Immature natural killer cell (primary cell): Measurements from ENCODE around the gene BACH2. TPM values are rescaled to one million over a fixed set of nuclear protein-coding genes. Genes with fewer than 3 reads are reported as not detected.
A peak's percentile ranks its signal among the peaks of the same experiment; 100 is the strongest.
"Not testable (repeated sequence)": the region's sequence is repeated elsewhere in the genome, so short reads cannot be mapped to it uniquely, and the experiment has no call there.

Experiments used
- DNase-seq, 3 donors: peaks; one replicate each; pipeline ENCODE4 v3.0.0; 2022; ENCODE audit warnings: mixed read lengths in 1 of 3
- H3K27ac Mint-ChIP-seq, 6 donors: one replicate each; pipeline ENCODE4 v1.8.0; 2020; ENCODE audit warnings: mixed read lengths in 6 of 6, mild to moderate bottlenecking in 5 of 6, inconsistent platforms in 4 of 6, moderate library complexity in 3 of 6
- H3K27me3 Mint-ChIP-seq, 3 donors: one replicate each; pipeline ENCODE4 v1.8.0; 2020 to 2021; ENCODE audit warnings: low read depth in 3 of 3, mild to moderate bottlenecking in 3 of 3, mixed read lengths in 3 of 3, moderate library complexity in 3 of 3, inconsistent platforms in 1 of 3
- H3K36me3 Mint-ChIP-seq, 3 donors: one replicate each; pipeline ENCODE4 v1.8.0; 2020; ENCODE audit warnings: mixed read lengths in 3 of 3, inconsistent platforms in 2 of 3, mild to moderate bottlenecking in 2 of 3
- H3K4me1 Mint-ChIP-seq, 2 donors: one replicate each; pipeline ENCODE4 v1.8.0; 2020; ENCODE audit warnings: inconsistent platforms in 2 of 2, mild to moderate bottlenecking in 2 of 2, mixed read lengths in 2 of 2, moderate library complexity in 1 of 2
- H3K4me3 Mint-ChIP-seq, 5 donors: one replicate each; pipeline ENCODE4 v1.8.0; 2020; ENCODE audit warnings: mild to moderate bottlenecking in 5 of 5, mixed read lengths in 5 of 5, inconsistent platforms in 3 of 5, moderate library complexity in 3 of 5
- H3K9me3 Mint-ChIP-seq, 6 donors: one replicate each; pipeline ENCODE4 v1.8.0; 2020; ENCODE audit warnings: mild to moderate bottlenecking in 6 of 6, mixed read lengths in 6 of 6, inconsistent platforms in 4 of 6, moderate library complexity in 3 of 6
- polyA plus RNA-seq, 3 donors: library from polyadenylated mRNA; unstranded; fragments of 300-500 nt; fragmentation: Illumina TruSeq; gene quantifications; one replicate each; pipeline ENCODE4 v1.2.3, GENCODE V29; 2021

The BACH2 gene
- polyA plus RNA-seq, 3 donors from 2014 or later = 2.3 to 8.1 (median 8.0) TPM

DNA sequence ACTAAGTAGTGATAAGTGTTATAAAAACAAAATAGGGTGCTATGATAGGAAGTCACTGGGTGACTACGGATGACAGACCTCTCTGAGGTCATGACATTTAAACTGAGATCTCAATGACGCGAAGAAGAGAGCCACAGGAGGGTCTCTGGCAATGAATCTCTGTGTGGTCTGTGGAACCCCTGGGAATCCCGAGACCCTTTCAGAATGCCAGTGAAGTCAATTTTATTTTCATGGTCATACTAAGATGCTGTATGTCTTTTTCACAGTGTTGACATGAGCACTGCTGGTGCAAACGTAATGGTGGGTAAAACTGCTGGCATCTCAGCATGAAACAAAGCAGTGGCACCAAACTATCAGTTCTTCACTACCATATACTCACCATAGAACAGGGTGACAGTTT, 247.3 kb downstream of the BACH2 start:
- no peak for DNase-seq
- Mint-ChIP-seq H3K27me3 (peaks cover 0 to 2% (median 0%) of the 10 kb centered on the region in 3 donors), H3K4me3 (no peak overlapping the region), H3K9me3 (peaks cover 0 to 2% (median 0%) of the 10 kb centered on the region in 6 donors), H3K4me1 (peaks cover 1 to 19% of the 10 kb centered on the region in 2 donors), H3K27ac (peak overlapping the region in 3 of 6 donors; percentile 14 to 57 (median 47)), H3K36me3 (no peaks in the 10 kb centered on the region)

- Mint-ChIP-seq H3K27ac (peak overlapping the region in 1 of 6 donors; percentile 14), H3K4me1 (peaks cover 0 to 19% of the 10 kb centered on the region in 2 donors), H3K9me3 (peaks cover 0 to 2% (median 0%) of the 10 kb centered on the region in 6 donors), H3K36me3 (no peaks in the 10 kb centered on the region), H3K27me3 (peaks cover 0 to 2% (median 0%) of the 10 kb centered on the region in 3 donors), H3K4me3 (no peak overlapping the region)
- DNase-seq = no peak
Observed at GRCh38 chr6:90048206-90048967, 248.3 kb downstream of the BACH2 start.

DNA sequence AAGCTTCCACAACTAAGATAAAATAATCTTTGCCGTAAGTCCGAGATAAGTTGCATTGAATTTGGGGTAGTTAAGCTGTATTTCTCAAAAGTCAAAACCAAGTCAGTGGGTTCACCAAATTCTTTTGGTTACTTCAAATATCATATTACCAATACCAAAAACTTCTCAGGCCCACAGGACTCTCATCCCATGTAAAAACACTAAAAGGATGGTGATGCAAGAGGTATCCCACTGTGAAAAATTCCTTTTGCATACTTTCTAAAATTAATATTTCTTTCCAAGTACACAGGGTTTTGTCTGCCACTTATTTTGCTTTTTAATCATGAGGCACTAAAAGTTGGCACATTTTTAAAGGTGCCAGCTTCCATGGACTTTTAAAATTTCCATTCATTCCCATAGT, 251.1 kb downstream of the BACH2 start:
- no peak for DNase-seq
- Mint-ChIP-seq H3K27ac (peak overlapping the region in 1 of 6 donors; percentile 12), H3K9me3 (peaks cover 0 to 2% (median 0%) of the 10 kb centered on the region in 6 donors), H3K27me3 (peaks cover 0 to 2% (median 0%) of the 10 kb centered on the region in 3 donors), H3K36me3 (no peaks in the 10 kb centered on the region), H3K4me3 (no peak overlapping the region), H3K4me1 (peaks cover 0 to 12% of the 10 kb centered on the region in 2 donors)

GRCh38 chr6:90044833-90045381, 251.7 kb downstream of the BACH2 start:
- peaks cover 0 to 2% (median 0%) of the 10 kb centered on the region in 6 donors for H3K9me3 Mint-ChIP-seq
- no peak overlapping the region for H3K4me3 Mint-ChIP-seq
- peaks cover 0 to 12% of the 10 kb centered on the region in 2 donors for H3K4me1 Mint-ChIP-seq
- no peaks in the 10 kb centered on the region for H3K36me3 Mint-ChIP-seq
- no peak for DNase-seq
- peaks cover 0 to 2% (median 0%) of the 10 kb centered on the region in 3 donors for H3K27me3 Mint-ChIP-seq
- H3K27ac Mint-ChIP-seq = no peak overlapping the region

DNA sequence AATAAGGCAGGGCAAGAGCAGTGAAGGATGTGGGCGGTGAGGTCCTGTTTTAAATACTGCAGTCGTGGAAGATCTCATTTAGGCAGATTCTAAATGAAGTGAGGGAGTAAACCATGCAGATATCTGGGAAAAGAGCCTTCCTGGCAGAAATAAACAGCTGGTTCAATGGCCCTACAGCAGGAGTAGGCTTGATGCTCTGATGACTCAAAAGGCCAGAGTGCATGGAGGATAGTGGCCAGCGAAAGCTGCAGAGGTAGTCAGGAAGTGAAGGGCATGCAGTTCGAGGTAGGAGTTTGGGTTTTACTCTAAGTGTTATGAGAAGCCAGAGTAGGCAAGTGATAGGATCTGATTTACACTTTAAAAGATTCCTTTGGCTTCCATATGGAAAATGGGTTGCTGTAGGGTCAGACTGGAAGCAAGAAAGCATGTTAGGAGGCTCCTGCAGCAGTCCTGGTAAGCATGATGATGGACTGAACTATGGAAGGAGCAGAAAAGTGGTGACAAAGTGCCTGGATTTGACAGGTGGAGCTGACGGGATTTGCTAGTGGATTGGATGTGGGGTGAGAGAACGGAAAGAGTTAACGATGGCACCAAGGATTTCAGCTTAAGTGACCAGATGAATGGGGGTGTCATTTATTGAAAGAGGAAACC, 252.3 kb downstream of the BACH2 start:
- Mint-ChIP-seq H3K36me3 (no peaks in the 10 kb centered on the region), H3K9me3 (peaks cover 0 to 2% (median 0%) of the 10 kb centered on the region in 6 donors), H3K4me3 (no peak overlapping the region), H3K4me1 (peaks cover 0 to 10% of the 10 kb centered on the region in 2 donors), H3K27ac (no peak overlapping the region), H3K27me3 (peaks cover 0 to 2% (median 0%) of the 10 kb centered on the region in 3 donors)
- DNase-seq = no peak

- H3K4me3 Mint-ChIP-seq = no peak overlapping the region
- DNase-seq = no peak
- H3K4me1 Mint-ChIP-seq = peaks cover 0 to 11% of the 10 kb centered on the region in 2 donors
- peaks cover 0 to 2% (median 0%) of the 10 kb centered on the region in 3 donors for H3K27me3 Mint-ChIP-seq
- H3K27ac Mint-ChIP-seq = no peak overlapping the region
- peaks cover 0 to 2% (median 0%) of the 10 kb centered on the region in 6 donors for H3K9me3 Mint-ChIP-seq
- peaks cover 0 to 10% (median 4%) of the 10 kb centered on the region in 3 donors for H3K36me3 Mint-ChIP-seq
Observed at GRCh38 chr6:90040931-90041330, 255.7 kb downstream of the BACH2 start.

DNA sequence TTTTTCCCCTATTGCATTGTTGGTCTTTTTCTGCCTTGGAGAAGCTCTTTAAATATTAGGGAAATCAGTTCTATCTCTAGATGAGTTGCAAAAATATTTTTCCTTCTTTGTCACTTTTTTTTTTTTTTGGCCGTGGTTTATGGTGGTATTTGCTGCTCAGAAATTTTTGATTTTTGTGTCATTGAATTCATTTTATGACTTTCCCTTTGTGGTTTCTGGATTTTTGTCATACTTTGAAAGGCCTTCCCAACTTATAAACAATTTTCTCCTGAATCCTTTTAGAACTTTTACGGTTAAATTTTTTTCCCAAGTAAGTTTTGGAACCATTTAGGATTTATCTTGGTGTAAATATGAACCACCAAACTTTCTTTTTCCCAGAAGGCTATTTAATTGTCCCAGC, 256.7 kb downstream of the BACH2 start:
- no peak for DNase-seq
- Mint-ChIP-seq H3K9me3 (peaks cover 0 to 2% (median 0%) of the 10 kb centered on the region in 6 donors), H3K36me3 (peaks cover 0 to 10% (median 4%) of the 10 kb centered on the region in 3 donors), H3K4me1 (peaks cover 3 to 21% of the 10 kb centered on the region in 2 donors), H3K27me3 (peaks cover 0 to 2% (median 0%) of the 10 kb centered on the region in 3 donors), H3K4me3 (no peak overlapping the region), H3K27ac (no peak overlapping the region)

DNA sequence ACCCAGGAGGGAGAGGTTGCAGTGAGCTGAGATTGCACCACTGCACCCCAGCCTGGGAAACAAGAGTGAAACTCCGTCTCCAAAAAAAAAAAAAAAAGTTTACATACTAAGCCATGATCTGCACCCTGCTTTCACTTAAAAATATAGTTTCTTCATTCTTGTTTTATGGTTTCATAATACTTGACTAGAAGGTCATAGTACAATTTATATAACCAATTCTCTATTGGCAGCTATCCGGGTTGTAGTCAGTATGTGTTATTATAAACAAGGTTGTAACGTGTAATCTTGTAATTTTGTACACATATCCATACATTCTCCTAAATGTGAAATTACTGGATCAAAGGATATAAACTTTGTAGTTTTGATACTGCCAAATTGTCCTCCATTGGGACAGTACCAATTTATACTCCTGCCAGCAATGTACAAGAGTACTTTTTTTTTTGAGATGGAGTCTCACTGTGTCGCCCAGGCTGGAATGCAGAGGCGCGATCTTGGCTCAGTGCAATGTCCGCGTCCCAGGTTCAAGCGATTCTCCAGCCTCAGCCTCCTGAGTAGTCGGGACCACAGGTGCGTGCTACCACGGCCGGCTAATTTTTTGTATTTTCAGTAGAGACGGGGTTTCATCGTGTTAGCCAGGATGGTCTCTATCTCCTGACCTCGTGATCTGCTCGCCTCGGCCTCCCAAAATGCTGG, 257.5 kb downstream of the BACH2 start:
- Mint-ChIP-seq H3K36me3 (peaks cover 0 to 10% (median 4%) of the 10 kb centered on the region in 3 donors), H3K9me3 (peaks cover 0 to 2% (median 0%) of the 10 kb centered on the region in 6 donors), H3K4me3 (no peak overlapping the region), H3K27ac (no peak overlapping the region), H3K4me1 (peaks cover 4 to 27% of the 10 kb centered on the region in 2 donors), H3K27me3 (peaks cover 0 to 2% (median 0%) of the 10 kb centered on the region in 3 donors)
- no peak for DNase-seq

DNA sequence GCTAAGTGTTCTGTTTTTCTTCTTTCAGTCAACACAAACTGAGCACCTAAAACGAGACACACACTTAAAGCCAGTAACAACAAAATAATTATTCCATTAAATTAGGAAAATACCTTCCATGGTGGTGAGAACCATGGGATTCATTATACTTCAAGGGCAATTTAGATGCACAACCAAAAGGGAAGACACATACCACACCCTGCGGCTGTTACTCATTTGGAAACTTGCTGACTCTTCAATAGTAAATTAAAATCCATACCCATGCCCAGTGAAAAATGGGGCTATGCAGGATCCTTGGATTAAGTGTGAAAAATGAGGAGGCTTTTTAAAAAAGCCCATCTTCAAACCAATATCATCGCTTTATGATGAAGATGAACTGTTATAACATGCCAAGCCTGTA, 259.7 kb downstream of the BACH2 start:
- Mint-ChIP-seq H3K9me3 (peaks cover 0 to 5% (median 0%) of the 10 kb centered on the region in 6 donors), H3K4me3 (no peak overlapping the region), H3K27me3 (peaks cover 0 to 2% (median 2%) of the 10 kb centered on the region in 3 donors), H3K27ac (peak overlapping the region in 2 of 6 donors; percentile 5 to 25), H3K36me3 (peaks cover 0 to 10% (median 4%) of the 10 kb centered on the region in 3 donors), H3K4me1 (peaks cover 7 to 36% of the 10 kb centered on the region in 2 donors)
- no peak for DNase-seq

GRCh38 chr6:90035047-90035723, 261.5 kb downstream of the BACH2 start:
- Mint-ChIP-seq H3K9me3 (peaks cover 0 to 5% (median 0%) of the 10 kb centered on the region in 6 donors), H3K4me3 (no peak overlapping the region), H3K27ac (peak overlapping the region in 3 of 6 donors; percentile 11 to 66 (median 38)), H3K36me3 (peaks cover 0 to 10% (median 4%) of the 10 kb centered on the region in 3 donors), H3K27me3 (peaks cover 0 to 2% (median 2%) of the 10 kb centered on the region in 3 donors), H3K4me1 (peaks cover 8 to 39% of the 10 kb centered on the region in 2 donors)
- no peak for DNase-seq

GRCh38 chr6:90033746-90034271, 262.8 kb downstream of the BACH2 start:
- DNase-seq = no peak
- Mint-ChIP-seq H3K27me3 (peaks cover 0 to 2% (median 2%) of the 10 kb centered on the region in 3 donors), H3K4me3 (no peak overlapping the region), H3K36me3 (peaks cover 0 to 7% (median 1%) of the 10 kb centered on the region in 3 donors), H3K27ac (no peak overlapping the region), H3K9me3 (peaks cover 0 to 5% (median 0%) of the 10 kb centered on the region in 6 donors), H3K4me1 (peaks cover 22 to 52% of the 10 kb centered on the region in 2 donors)

DNA sequence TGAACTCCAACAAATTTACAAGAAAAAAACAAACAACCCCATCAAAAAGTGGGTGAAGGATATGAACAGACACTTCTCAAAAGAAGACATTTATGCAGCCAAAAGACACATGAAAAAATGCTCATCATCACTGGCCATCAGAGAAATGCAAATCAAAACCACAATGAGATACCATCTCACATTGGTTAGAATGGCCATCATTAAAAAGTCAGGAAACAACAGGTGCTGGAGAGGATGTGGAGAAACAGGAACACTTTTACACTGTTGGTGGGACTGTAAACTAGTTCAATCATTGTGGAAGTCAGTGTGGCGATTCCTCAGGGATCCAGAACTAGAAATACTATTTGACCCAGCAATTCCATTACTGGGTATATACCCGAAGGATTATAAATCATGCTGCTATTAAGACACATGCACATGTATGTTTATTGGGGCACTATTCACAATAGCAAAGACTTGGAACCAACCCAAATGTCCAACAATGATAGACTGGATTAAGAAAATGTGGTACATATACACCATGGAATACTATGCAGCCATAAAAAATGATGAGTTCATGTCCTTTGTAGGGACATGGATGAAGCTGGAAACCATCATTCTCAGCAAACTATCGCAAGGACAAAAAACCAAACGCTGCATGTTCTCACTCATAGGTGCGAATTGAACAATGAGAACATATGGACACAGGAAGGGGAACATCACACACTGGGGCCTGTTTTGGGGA, 264.0 kb downstream of the BACH2 start:
- H3K36me3 Mint-ChIP-seq, H3K4me3 Mint-ChIP-seq, H3K9me3 Mint-ChIP-seq, H3K27me3 Mint-ChIP-seq, DNase-seq: not testable (repeated sequence)
- peaks cover 32 to 64% of the 10 kb centered on the region in 2 donors for H3K4me1 Mint-ChIP-seq
- H3K27ac Mint-ChIP-seq = peak overlapping the region in 1 of 6 donors; percentile 64
